Endothelial cell of umbilical vein (primary cell): Measurements from ENCODE around the gene SCIN. TPM values are rescaled to one million over a fixed set of nuclear protein-coding genes. Genes with fewer than 3 reads are reported as not detected.
"Not testable (repeated sequence)": the region's sequence is repeated elsewhere in the genome, so short reads cannot be mapped to it uniquely, and the experiment has no call there.

ENCODE experiments used
- BruUV-seq: library from RNA; stranded (reverse); fragments of 400-500 nt; replicated peaks from 2 replicates; lab custom pipeline; 2021; lab: Mats Ljungman, UMichigan
- CTCF ChIA-PET: fragments of 300-600, 350-600 bp; sonication (Branson Sonifier 250); formaldehyde crosslinking; loops from one replicate; lab custom pipeline; 2021; ENCODE audit warnings: antibody characterized with exemption, inconsistent platforms; lab: Charles Lee
- POLR2A ChIA-PET: fragments of 300-600, 350-600 bp; sonication (Branson Sonifier 250); formaldehyde crosslinking; loops from one replicate; lab custom pipeline; 2021; ENCODE audit warnings: antibody characterized with exemption, inconsistent platforms; lab: Charles Lee
- DNase-seq: peaks from one replicate; pipeline ENCODE4 v3.0.0-alpha.2; 2011; ENCODE audit warnings: low read depth, low spot score
- FAIRE-seq: peaks from 2 replicates; lab custom pipeline; 2011; peaks lifted over from hg19 to GRCh38; lab: Jason Lieb, UNC
- H2AFZ ChIP-seq: 2 replicates; pipeline ENCODE4 v1.6.0; 2012; ENCODE audit warnings: low read depth, low read length, control low read depth, inconsistent platforms
- H3K27ac ChIP-seq: 2 replicates; pipeline ENCODE4 v1.5.1; 2011; ENCODE audit warnings: low read depth, mild to moderate bottlenecking, control low read depth, low read length, moderate library complexity; ENCODE audit not compliant: insufficient read depth
- H3K27me3 ChIP-seq, 2 experiments: 2 replicates each; pipeline versions ENCODE4 v1.6.0 to v1.6.1; 2011; ENCODE audit warnings: low read length in 2 of 2, mixed read lengths in 1 of 2; ENCODE audit not compliant: control insufficient read depth in 2 of 2, insufficient read depth in 2 of 2
- H3K36me3 ChIP-seq, 2 experiments: 2 replicates in 1 of 2; 3 replicates in 1 of 2; pipeline ENCODE4 v1.5.1; 2011; ENCODE audit warnings: low read length in 2 of 2, mild to moderate bottlenecking in 1 of 2, moderate library complexity in 1 of 2; ENCODE audit not compliant: control insufficient read depth in 2 of 2, insufficient read depth in 2 of 2; ENCODE audit errors: extremely low read depth in 1 of 2
- H3K4me1 ChIP-seq: 3 replicates; pipeline ENCODE4 v1.5.1; 2011; ENCODE audit warnings: mild to moderate bottlenecking, low read length; ENCODE audit not compliant: control insufficient read depth, insufficient read depth; ENCODE audit errors: extremely low read depth
- H3K4me2 ChIP-seq: 2 replicates; pipeline ENCODE4 v1.6.1; 2011; ENCODE audit warnings: low read length, control low read depth, mixed read lengths; ENCODE audit not compliant: insufficient read depth
- H3K4me3 ChIP-seq, 3 experiments: fragments of 200-600 bp in 1 of 3; sonication (generic), shearing (Covaris generic) in 1 of 3; replicated peaks in 1 of 3; 2 replicates each; pipeline ENCODE4 v1.5.1; 2011 to 2016; ENCODE audit warnings: control low read depth in 3 of 3, low read length in 3 of 3, mild to moderate bottlenecking in 2 of 3, inconsistent platforms in 1 of 3, low read depth in 1 of 3, moderate library complexity in 1 of 3; ENCODE audit not compliant: insufficient read depth in 1 of 3
- H3K79me2 ChIP-seq: 2 replicates; pipeline ENCODE4 v1.6.0; 2012; ENCODE audit warnings: low read length, inconsistent platforms; ENCODE audit not compliant: control insufficient read depth, insufficient read depth
- H3K9ac ChIP-seq: replicated peaks from 2 replicates; pipeline ENCODE3; 2011; ENCODE audit warnings: low read length, control low read depth; ENCODE audit not compliant: insufficient read depth; ENCODE audit errors: extremely low read depth
- H3K9me1 ChIP-seq: replicated peaks from 3 replicates; pipeline ENCODE4 v1.6.0; 2011; ENCODE audit warnings: mild to moderate bottlenecking, low read length; ENCODE audit not compliant: control insufficient read depth, insufficient read depth; ENCODE audit errors: extremely low read depth
- H3K9me3 ChIP-seq: replicated peaks from 2 replicates; pipeline ENCODE4 v1.5.1; 2012; ENCODE audit warnings: low read length, inconsistent platforms; ENCODE audit not compliant: control insufficient read depth, insufficient read depth
- H4K20me1 ChIP-seq: replicated peaks from 2 replicates; pipeline ENCODE3; 2011; ENCODE audit warnings: mild to moderate bottlenecking, low read length; ENCODE audit not compliant: control insufficient read depth, insufficient read depth; ENCODE audit errors: extremely low read depth
- EZH2 ChIP-seq: IDR thresholded peaks from 2 replicates; pipeline ENCODE4 v1.6.1; 2012; ENCODE audit warnings: borderline replicate concordance, low read depth, mild to moderate bottlenecking, moderate library complexity, low read length, inconsistent platforms; ENCODE audit not compliant: severe bottlenecking
- FOS ChIP-seq: IDR thresholded peaks from 2 replicates; pipeline ENCODE4 v1.6.1; 2011; ENCODE audit warnings: mild to moderate bottlenecking, low read length, moderate library complexity, borderline replicate concordance; ENCODE audit not compliant: insufficient read depth
- POLR2A ChIP-seq: IDR thresholded peaks from 2 replicates; pipeline ENCODE4 v1.6.1; 2012; ENCODE audit warnings: low read depth, mild to moderate bottlenecking, control low read depth, low read length
- dilution Hi-C: fragments of 300-500 bp; cut with MboI; formaldehyde crosslinking; loops from one replicate; pipeline ENCODE4 v1.15.0; 2019; ENCODE audit warnings: low sequenced_read_pairs; ENCODE audit not compliant: extremely low pct_ligation_motif_present
- intact Hi-C: fragments of 100-400 bp; cut with micrococcal nuclease; formaldehyde crosslinking; loops from one replicate; pipeline ENCODE4 v1.10.0; 2022
- polyA plus RNA-seq, 4 experiments: library from polyadenylated mRNA; depleted of rRNA in 3 of 4; stranded (reverse) in 3 of 4; unstranded in 1 of 4; fragments of >200 nt; gene quantifications; 2 replicates each; pipeline versions ENCODE4 v1.2.1 to v1.2.3, GENCODE V29; 2011 to 2012; ENCODE audit warnings: missing spikeins in 1 of 4
- total RNA-seq: library from RNA; stranded (reverse); gene quantifications from 2 replicates; pipeline ENCODE4 v1.2.3, GENCODE V29; 2021

SCIN gene
- total and polyA plus RNA-seq, 2 donors (not counting 3 experiments of a cell fraction or from before 2014, with no cell fraction given) = 0.07 to 0.69 TPM

GRCh38 chr7:12643001-12643643, 72.6 kb downstream of the SCIN start:
- Histone ChIP-seq H3K79me2 (no peaks in the 10 kb centered on the region), H3K4me2 (no peak overlapping the region), H3K4me3 (no peak overlapping the region), H3K9me3 (no peaks in the 10 kb centered on the region), H3K27ac (no peak overlapping the region), H3K9ac (no peak overlapping the region), H3K36me3 (no peaks in the 10 kb centered on the region), H2AFZ (no peak overlapping the region), H3K27me3 (peaks cover 2 to 4% of the 10 kb centered on the region in 2 experiments), H3K4me1 (no peaks in the 10 kb centered on the region), H3K9me1 (no peaks in the 10 kb centered on the region), H4K20me1 (no peaks in the 10 kb centered on the region)
- dilution Hi-C loops = no loop called here
- CTCF ChIA-PET = interaction anchor here (1.0 to 1.2 kb wide), 2 partner anchors 44 to 632 kb away, joined by 3 to 5 read pairs; partner anchors contain the start of gene ARL4A
- no peak for FAIRE-seq
- POLR2A ChIA-PET = no interaction called here
- no peak for TF ChIP-seq POLR2A
- BruUV-seq = no TSS peak
- DNase-seq = no peak
- intact Hi-C loops = loop anchor here (10.0 kb wide), 1 partner anchor 1082 kb away; no protein-coding TSS in a partner anchor

- no peaks in the 10 kb centered on the region for H3K27me3 ChIP-seq
- ChIA-PET CTCF (no interaction called here), POLR2A (no interaction called here)
- DNase-seq (no peak), FAIRE-seq (no peak)
- dilution Hi-C loops = no loop called here
- H3K9ac ChIP-seq = no peak overlapping the region
- no peak overlapping the region for H3K4me3 ChIP-seq
- no peak overlapping the region for H3K27ac ChIP-seq
- intact Hi-C loops = loop anchor here (10.0 kb wide), 1 partner anchor 1081 kb away; no protein-coding TSS in a partner anchor
- no peaks in the 10 kb centered on the region for H3K36me3 ChIP-seq
- H3K79me2 ChIP-seq = no peaks in the 10 kb centered on the region
- H3K4me1 ChIP-seq = no peaks in the 10 kb centered on the region
- no peak overlapping the region for H2AFZ ChIP-seq
- no peaks in the 10 kb centered on the region for H4K20me1 ChIP-seq
- H3K9me1 ChIP-seq = no peaks in the 10 kb centered on the region
- no TSS peak for BruUV-seq
- TF ChIP-seq FOS = no peak
- TF ChIP-seq EZH2 = no peak
- no peak for TF ChIP-seq POLR2A
- no peaks in the 10 kb centered on the region for H3K9me3 ChIP-seq
- H3K4me2 ChIP-seq = no peak overlapping the region
These were observed 73.1 kb downstream of the SCIN start for GRCh38 chr7:12643644-12644043.

GRCh38 chr7:12645212-12645611, 74.7 kb downstream of the SCIN start:
- H3K4me3 ChIP-seq, FAIRE-seq, H3K36me3 ChIP-seq, H3K4me2 ChIP-seq, H2AFZ ChIP-seq, H3K9me1 ChIP-seq, H3K79me2 ChIP-seq, H3K9ac ChIP-seq, H3K4me1 ChIP-seq, H4K20me1 ChIP-seq, dilution Hi-C loops, DNase-seq, H3K9me3 ChIP-seq, H3K27ac ChIP-seq, BruUV-seq, H3K27me3 ChIP-seq: not testable (repeated sequence)
- CTCF ChIA-PET = interaction anchor here (1.3 kb wide), 1 partner anchor 21 kb away, joined by 3 read pairs; no protein-coding TSS in a partner anchor
- POLR2A ChIA-PET = interaction anchor here (0.6 kb wide), 1 partner anchor 126 kb away, joined by 3 read pairs; no protein-coding TSS in a partner anchor
- intact Hi-C loops = loop anchor here (10.0 kb wide), 1 partner anchor 1080 kb away; no protein-coding TSS in a partner anchor
